AG09309 (cell line): ENCODE results near the gene TMEM108.

Experiments
- DNase-seq: peaks from one replicate; pipeline ENCODE4 v3.0.0-alpha.2; 2010; ENCODE audit warnings: low read depth
- H3K4me3 ChIP-seq: 2 replicates; pipeline ENCODE4 v1.5.1; 2011; ENCODE audit warnings: mild to moderate bottlenecking, low read depth, low read length, moderate library complexity; ENCODE audit not compliant: control insufficient read depth
- TF ChIP-seq, protein P1 (sequence below): IDR thresholded peaks from 2 replicates; pipeline ENCODE4 v1.5.1; 2011; ENCODE audit warnings: mild to moderate bottlenecking, low read depth, low read length, inconsistent platforms; ENCODE audit not compliant: insufficient read depth, control insufficient read depth; ENCODE audit errors: missing control alignments

TMEM108 gene

DNA sequence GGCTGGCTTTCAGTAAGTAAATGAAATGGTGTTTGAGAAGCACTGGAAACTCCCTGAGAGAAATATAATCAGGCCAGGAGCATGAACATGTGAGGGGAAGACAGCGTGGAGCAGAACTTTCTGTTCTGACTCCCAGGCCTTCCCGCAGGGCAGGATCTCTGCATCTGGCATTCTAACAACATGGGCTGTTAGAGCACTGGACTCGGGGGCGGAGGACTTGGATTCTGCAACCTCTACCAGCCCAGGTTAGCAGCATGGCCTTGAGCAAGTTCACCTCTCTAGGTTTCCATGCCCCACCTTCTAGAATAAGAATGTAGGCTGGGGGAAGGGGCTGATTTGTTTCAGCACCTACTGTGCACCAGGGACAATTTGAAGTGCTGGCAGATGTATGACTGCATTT lies 349.1 kb downstream of the TMEM108 start:
- TF ChIP-seq, protein P1, sequence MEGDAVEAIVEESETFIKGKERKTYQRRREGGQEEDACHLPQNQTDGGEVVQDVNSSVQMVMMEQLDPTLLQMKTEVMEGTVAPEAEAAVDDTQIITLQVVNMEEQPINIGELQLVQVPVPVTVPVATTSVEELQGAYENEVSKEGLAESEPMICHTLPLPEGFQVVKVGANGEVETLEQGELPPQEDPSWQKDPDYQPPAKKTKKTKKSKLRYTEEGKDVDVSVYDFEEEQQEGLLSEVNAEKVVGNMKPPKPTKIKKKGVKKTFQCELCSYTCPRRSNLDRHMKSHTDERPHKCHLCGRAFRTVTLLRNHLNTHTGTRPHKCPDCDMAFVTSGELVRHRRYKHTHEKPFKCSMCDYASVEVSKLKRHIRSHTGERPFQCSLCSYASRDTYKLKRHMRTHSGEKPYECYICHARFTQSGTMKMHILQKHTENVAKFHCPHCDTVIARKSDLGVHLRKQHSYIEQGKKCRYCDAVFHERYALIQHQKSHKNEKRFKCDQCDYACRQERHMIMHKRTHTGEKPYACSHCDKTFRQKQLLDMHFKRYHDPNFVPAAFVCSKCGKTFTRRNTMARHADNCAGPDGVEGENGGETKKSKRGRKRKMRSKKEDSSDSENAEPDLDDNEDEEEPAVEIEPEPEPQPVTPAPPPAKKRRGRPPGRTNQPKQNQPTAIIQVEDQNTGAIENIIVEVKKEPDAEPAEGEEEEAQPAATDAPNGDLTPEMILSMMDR, result no peak
- H3K4me3 ChIP-seq, result no peak overlapping the region
- DNase-seq, result no peak

DNA sequence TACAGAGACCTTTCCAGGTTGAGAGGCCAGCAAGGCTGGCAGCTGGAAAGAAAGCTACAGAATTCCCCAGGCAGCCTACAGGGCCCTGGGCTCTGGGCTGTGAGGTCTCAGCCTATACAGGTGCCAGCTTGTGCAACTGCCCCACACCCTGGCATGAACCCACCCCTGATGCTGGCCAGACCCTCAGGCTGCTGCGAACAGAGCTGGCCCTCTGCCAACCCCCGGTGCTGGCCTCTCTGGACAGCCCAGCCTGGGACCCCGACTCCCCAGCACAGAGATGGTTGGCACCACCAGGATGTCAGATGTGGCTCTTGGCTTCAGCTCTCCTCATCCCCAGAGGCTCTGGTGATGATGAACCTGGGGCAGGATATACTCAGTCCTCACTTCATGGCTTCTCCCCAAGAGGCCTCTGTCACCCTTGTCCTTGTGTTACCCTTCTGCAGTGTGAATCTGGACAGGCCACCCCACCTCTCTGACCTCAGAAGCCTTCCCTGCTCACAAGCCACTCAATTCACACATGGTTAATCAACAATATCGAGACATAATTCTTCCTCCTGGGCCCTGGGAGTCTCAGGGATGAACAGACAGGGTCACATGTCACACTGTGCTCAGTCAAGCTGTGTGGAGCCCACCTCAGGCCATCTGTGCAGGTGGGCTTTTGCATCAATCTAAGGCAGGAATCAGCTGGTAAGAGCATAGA lies 350.7 kb downstream of the TMEM108 start:
- TF ChIP-seq, protein P1, result no peak
- no peak for DNase-seq
- H3K4me3 ChIP-seq, result no peak overlapping the region

DNA sequence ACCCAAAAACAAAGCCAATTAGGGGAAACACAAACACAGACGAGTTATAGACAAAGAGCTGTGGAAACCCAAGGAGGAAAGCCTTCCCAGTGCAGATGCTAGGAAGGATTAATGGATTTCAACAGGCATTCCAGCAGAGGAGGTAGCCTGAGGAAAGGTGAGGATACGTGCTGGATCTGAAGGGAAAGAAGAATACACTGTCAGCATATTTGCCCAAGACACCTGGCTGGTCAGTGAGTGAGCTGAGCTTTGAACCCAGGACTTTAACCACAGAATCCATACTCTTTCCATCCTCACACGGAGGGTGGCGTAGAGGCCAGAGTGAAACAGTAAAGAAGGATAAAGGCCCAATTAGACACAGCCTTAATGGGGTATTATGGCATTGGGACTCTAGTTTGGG lies 352.5 kb downstream of the TMEM108 start:
- DNase-seq, result no peak
- TF ChIP-seq, protein P1, result no peak
- no peak overlapping the region for H3K4me3 ChIP-seq

DNA sequence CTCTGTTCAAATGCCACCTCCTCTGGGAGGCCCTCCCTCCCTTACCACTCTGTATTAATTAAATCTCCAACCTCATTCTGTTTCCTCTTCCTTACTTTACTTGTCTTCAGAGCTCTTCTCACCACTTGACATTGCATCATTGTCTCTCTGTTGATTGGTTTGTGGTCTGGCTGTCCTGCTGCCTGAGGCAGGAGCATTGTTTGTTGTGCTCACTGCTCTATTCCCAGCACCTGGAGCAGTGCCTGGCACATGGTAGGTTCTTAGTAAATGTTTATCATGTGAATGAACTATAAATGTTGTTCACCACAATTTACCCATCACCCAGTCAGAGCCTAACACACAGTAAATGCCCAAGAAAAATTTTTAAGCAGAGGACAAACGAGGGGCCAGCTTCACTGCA lies 355.0 kb downstream of the TMEM108 start:
- DNase-seq, result no peak
- TF ChIP-seq, protein P1, result no peak
- H3K4me3 ChIP-seq, result no peak overlapping the region

DNA sequence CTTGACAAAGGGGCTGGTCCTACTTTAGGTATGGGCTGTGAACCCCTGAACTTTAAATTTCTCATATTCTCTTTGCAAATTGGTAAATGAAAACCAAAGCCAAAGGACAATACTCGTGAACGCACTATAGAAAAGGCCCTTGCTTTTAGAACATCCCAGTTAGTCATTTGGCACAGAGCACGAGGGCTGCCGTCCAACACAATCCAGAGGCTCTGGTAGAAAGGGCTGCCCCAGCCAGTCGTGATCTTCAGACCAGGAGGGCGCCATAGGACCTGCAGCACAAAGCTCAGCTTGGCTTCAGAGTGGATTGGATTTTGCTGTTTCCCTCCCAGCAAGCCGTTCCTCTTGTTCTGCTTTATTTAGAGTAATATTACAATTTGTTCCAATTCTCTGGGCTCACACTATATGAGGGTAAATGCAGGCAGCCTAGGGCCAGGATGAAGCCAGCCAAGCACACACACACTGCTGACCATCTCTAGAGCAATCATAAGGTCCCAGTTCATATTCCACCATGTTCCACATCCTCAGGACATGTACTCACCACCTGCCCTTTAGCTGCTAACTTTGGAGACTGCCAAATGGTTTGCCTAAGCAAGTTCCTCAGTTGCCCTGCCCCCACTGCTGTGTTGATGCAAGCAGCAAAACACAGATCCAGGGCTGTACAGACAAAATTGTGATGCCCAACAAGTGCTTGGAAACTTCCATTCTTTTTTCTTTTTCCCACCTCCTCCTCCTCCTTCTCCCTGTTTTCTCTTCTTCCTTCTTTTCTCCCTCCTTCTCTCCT lies 355.7 kb downstream of the TMEM108 start:
- TF ChIP-seq, protein P1, result no peak
- no peak overlapping the region for H3K4me3 ChIP-seq
- no peak for DNase-seq

DNA sequence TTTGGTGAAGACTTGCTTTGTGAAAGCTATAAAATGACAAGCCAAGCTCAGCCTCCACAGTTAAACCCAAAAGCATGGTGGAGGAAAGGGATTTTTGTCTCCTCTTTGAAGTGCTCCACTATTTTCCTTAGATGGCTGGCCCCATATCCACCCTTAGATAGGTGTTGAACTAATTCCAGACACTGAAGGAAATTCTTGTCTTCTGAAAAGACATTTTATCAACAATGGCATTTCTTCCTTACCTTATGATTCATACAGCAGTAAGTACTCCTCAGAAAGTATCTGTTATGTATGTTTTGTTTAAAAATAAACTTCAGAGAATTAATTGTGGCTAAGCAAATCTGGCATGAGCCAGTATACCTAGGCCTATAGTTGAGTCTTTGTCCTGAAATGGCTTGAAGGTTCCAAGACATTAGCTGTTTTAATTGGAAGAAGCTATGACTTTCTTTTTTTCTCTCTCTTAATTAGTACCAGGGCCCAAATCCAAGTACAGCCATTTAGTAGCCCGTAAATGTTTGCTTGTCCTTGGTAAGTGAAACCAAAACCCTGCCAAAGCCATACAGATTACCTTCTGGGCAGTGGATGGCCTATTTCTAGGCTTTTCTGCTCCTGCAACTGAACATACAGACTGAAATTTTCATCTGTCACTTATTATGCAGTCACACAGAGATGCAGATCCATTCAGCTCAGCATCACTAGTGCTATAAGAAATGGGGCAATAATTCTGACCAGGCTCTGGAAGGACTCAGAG lies 356.5 kb downstream of the TMEM108 start:
- TF ChIP-seq, protein P1, result no peak
- no peak for DNase-seq
- H3K4me3 ChIP-seq, result no peak overlapping the region
